DMS114 treated with DMSO at 0.1 percent for 48 hours (cell line): ENCODE measurements around the gene LARGE2.
"Not testable (repeated sequence)": the region's sequence is repeated elsewhere in the genome, so short reads cannot be mapped to it uniquely, and the experiment has no call there.

Source experiments
- DNase-seq: peaks from one replicate; lab custom pipeline; 2025; ENCODE audit not compliant: unreplicated experiment; lab: John Stamatoyannopoulos, UW

Gene LARGE2

DNA sequence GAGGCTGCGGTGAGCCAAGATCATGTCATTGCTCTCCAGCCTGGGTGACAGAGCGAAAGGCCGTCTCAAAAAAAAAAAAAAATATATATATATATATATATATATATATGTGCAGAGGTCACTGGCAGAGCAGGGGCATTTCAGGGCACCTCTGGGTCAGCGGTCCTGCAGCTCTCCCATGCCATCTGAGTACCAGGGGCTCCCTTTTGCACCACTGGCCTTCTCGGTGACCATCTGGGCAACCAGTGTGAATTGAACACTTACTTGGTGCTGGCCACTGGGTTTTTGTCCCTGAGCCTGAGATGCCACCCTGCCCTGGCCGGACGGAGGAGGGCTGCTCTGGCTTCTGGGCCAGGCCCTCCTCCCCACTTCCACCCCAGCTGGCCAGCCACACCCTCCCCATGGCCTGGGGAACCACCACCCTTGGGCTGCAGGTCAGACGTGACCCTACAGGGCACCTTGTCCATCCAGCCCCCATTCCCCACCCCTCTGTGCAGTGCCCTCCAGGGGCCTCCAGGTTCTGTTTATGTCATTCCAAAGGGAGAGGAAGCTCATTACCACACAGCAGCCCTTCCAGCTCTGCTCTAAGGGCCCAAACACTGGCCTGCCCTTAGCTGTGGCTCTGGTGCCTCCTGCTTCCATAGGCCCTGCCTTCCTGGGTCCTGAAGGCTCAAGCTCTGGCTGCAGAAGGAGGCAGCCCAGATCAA lies 26.8 kb upstream of the LARGE2 start:
- no peak for DNase-seq

DNA sequence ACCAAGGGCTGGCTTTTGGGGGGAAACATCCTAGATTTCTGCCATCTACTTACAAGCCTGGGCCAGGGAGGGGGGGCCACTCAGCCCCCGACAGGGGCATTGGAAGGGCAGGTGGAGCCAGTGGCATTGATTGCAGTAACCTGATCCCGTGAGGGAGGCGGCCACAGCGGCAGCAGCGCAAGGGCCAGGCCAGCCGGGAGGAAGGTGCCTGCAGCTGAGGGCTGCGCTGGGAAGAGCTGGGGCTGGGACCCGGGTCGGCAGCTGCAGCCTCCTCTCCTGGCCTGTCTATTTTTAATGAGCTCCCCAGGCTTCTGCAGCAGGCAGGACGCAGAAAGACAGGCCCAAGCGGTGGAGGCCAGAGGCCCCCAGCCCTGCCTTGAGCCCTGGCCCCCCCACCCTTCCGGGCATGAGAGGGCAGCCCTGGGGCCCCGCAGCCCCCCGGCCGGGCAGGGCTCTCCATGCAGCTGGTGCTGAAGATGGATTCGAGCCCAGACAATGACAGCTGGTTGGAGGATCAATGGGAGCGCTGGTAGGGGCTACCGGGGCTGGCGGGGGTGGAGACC lies 26.0 kb upstream of the LARGE2 start:
- no peak for DNase-seq

DNA sequence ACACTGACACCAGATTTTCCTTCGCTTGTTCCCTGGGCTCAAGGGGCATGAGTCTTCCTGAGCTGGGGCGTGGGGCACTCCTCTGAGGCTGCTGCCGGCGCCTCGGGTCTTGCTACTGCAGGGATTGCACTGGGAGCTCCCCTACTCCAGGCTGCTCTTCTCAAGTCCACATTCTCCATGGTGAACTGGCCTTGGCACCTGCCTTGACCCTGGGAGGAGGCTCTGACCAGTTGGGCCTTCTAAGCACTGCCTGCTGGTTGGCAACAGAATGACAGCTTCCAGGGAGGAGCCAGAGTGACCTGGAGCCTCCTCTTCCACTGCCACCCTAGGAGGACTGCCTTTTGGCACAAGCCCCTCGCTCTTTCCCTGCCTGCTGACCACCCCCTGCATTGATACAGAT lies 24.9 kb upstream of the LARGE2 start:
- no peak for DNase-seq

DNA sequence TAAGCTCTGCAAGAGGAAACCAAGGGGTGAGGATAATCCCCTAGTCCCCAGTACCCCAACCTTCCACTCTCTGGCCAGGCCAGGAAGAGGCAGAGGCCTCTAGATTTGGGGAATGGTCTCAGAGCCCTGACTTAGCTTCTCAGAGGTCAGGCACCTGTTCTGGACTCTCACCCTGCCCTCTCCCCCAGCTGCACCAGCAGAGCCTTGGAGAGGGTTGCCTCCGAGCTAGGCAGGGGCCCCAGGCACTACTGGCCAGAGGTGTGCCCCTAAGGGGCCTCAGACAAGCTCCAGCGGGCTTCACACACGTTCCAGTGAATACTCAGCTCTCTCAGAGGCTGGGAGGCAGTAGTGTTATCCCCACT lies 23.4 kb upstream of the LARGE2 start:
- DNase-seq: no peak

DNA sequence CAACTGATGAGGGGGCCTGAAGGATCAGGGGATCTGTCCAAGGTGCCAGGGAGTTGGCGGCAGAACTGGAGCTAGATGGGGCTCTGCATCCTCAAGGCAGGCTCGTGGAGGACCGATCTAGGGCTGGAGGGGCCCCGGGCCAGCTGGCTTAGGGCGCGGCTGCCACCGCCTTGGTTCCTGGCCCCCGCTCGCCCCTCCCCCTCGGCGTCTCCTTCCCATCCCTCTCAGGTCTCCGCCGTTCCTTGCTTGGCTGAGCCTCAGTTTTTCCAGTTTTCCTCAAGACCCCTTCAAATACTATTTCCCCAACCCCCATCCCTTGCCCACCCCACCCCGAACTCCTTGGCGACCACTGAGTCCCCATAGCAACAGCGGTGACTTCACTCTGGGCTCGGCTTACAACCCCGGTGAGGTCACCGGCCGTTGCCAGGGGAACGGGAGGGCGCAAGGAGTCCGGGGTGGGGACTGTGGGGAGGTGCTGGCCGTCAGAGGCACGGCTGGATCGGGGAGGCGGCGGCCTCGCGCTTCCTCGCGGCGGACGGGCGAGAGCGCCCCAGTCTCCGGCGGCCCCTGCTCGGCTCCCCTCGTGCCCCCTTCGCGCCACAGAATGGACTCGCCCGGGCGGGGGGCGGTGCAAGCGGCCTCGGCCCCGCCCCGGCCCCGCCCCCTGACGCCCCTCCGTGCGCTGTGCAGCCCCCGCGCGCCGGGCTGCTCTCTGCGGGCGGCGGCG lies 22.8 kb upstream of the LARGE2 start:
- peak; percentile 50 for DNase-seq

DNA sequence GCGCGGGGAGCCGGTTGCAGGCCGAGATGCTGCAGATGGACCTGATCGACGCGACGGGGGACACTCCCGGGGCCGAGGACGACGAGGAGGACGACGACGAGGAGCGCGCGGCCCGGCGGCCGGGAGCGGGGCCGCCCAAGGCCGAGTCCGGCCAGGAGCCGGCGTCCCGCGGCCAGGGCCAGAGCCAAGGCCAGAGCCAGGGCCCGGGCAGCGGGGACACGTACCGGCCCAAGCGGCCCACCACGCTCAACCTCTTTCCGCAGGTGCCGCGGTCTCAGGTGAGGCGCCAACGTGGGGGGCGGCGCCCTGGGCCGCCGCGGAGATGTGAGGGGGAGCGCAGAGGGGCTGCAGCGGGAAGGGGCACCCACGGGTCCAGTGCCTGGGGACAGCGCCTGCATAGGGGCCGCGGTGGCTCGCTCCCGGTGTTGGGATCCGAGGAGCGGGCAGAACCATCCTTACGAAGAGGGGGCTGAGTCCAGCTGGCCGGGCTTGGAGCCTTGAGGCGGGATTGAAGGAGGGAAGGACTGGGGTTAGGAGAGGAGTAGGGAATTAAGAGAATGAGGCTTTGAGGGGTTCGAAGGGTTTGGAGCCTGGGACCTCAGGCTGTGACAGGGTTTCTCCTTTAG lies 22.2 kb upstream of the LARGE2 start:
- not testable (repeated sequence) for DNase-seq

DNA sequence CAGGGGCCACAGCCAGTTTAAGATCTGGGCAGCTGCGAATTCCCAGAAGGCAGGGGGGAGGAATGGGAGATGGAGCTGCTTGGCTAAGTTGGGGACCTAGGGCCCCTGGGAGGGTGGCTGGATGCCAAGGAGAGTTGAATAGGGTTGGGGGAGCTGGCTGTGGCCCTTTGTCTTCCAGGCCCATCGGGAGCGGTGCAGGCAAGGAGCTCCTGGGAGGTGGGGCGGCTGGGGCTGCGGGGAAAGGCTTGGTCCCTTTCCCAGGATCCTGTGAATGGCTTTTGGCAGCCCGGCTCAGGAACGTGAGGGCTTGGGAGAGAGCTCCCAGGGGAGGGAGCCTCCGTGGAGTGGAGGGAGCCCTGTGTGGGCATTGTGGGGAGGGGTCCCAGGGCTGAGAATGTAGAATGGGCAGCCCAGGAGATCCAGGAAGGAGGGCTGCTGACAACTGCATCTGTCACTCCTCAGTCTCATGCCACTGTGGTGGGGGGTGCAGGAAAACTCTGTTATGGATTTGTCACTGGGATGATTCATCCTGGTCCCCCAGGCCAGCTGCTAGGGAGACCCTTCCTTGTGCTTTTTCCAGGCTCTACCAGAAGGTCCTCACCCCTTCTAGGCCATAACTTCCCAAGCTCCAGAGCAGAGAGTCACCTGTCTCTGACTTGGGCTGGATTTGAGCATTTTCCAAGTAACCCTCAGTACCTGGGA lies 21.4 kb upstream of the LARGE2 start:
- no peak for DNase-seq

DNA sequence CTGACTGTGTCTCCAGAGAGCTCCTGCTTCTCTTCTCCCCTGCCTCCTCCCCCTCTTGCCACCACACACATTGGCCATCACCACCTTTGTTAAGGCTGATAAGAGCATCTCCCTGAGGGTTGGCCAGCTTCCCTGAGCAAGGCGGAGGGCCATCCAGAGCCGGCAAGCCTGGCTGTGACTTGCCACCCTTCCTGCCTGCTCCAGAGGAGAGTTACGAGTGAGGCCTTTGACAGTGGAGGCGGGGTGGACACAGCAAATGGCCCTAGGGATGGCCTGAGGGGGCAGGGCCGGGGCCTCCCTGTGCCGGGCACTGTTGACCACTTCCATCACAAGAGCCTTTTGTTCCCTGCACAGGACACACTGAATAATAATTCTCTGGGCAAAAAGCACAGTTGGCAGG lies 20.8 kb upstream of the LARGE2 start:
- no peak for DNase-seq

DNA sequence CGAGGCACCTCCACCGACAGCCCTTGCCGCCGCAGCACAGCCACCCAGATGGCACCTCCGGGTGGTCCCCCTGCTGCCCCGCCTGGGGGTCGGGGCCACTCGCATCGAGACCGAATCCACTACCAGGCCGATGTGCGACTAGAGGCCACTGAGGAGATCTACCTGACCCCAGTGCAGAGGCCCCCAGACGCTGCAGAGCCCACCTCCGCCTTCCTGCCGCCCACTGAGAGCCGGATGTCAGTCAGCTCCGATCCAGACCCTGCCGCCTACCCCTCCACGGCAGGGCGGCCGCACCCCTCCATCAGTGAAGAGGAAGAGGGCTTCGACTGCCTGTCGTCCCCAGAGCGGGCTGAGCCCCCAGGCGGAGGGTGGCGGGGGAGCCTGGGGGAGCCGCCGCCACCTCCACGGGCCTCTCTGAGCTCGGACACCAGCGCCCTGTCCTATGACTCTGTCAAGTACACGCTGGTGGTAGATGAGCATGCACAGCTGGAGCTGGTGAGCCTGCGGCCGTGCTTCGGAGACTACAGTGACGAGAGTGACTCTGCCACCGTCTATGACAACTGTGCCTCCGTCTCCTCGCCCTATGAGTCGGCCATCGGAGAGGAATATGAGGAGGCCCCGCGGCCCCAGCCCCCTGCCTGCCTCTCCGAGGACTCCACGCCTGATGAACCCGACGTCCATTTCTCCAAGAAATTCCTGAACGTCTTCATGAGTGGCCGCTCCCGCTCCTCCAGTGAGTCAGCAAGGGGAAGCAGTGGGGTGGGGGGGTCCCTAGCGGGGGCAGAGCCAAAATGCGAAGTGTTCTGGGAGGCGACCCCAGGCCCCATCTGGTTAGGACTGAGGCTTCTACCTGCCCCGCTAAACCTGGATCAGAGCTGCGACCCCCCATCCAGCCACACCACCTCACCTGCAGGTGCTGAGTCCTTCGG lies 19.7 kb upstream of the LARGE2 start:
- no peak for DNase-seq

DNA sequence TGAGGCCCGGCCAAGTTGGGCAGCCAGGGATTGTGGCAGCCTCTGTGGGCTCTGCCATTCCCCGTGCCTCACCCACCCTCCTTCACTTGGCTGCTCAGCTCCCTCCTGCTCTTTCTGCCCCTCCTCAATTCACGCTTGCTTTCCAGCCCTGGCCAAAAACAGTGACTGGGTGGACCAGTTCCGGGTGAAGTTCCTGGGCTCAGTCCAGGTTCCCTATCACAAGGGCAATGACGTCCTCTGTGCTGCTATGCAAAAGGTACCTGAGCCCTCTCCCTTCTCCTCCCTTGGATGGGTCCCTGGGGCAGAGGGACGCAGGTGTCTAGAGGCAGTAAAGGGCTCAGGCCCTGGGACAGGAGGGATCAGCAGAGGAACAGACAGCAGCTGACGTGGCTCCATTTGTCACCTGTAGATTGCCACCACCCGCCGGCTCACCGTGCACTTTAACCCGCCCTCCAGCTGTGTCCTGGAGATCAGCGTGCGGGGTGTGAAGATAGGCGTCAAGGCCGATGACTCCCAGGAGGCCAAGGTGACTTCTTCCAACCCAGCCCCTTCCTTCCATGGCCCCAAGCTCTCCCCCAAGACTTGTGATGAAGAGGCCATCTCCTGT lies 18.0 kb upstream of the LARGE2 start:
- no peak for DNase-seq

DNA sequence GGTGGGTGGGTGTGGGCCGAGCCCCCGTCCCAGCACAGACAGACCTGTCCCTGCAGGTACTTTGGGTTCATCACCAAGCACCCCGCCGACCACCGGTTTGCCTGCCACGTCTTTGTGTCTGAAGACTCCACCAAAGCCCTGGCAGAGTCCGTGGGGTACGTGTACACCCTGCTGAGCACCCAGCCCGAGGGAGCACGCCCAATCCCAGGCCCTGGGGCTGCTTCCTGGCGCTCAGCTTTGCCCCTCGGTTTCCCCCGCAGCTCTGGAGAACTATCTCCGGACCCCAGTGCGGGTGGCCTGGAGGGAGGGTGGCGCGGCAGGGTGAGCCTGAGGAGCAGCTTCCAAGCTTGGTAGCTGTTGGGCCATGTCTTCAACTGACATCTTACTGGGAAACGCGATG lies 17.4 kb upstream of the LARGE2 start:
- no peak for DNase-seq

DNA sequence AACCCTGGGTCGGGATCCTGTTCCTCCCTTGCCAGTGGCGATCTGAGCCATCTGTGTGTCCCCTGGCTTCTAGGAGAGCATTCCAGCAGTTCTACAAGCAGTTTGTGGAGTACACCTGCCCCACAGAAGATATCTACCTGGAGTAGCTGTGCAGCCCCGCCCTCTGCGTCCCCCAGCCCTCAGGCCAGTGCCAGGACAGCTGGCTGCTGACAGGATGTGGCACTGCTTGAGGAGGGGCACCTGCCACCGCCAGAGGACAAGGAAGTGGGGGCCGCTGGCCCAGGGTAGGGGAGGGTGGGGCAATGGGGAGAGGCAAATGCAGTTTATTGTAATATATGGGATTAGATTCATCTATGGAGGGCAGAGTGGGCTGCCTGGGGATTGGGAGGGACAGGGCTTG lies 16.9 kb upstream of the LARGE2 start:
- DNase-seq: not testable (repeated sequence)

DNA sequence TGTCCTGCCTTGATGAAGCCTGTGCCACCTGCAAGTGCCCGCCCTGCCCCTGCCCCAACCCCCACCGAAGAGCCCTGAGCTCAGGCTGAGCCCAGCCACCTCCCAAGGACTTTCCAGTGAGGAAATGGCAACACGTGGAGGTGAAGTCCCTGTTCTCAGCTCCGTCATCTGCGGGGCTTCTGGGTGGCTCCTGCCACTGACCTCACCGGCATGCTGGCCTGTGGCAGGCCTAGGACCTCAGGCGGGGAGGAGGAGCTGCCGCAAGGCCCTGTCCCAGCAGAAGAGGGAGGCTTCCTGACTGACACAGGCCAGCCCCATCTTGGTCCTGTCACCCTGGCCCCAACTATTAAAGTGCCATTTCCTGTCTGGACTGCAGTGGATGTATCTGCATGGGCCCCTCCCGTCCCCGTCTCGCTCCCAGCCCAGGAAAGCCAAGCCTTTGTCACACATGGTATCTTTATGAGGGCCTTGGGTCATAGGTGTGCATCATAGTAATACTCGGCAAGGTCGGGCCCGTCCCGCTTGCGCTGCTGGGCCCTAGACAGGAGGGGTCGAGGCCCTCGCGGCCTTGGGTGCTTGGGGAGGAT lies 16.3 kb upstream of the LARGE2 start:
- DNase-seq: no peak

DNA sequence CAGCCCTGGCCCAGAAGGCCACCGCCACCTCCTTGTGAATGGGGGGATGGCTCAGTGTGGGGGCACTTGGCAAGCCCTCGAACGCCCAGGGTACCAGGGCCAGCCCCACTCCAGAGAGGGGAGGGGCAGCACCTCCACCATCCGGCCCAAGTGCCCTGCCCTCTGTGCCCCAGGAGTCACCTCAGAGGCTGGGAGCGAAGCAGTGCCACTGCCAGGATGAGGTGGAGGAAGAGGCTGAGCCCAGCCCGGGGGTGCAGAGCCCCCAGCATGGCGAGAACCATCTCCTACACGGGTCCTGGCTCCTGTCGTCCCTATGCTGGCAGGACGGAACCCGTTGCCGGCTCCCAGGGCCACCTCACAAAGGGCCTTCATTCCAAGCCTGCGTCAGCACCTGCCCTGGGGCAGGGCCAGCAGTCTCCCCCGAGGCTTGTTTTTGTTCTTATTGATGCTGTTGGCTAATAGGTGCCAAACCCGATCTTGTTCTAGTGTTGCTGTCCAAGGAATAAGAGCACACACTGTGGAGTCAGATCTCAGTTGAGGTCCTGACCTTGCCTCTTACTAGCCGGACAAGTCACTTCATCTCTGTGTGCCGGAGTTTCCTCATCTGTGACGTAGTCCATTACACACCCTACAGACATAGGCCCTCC lies 15.4 kb upstream of the LARGE2 start, which contains the start of gene FREY1:
Gene FREY1, minus strand, starts transcription at position 307 of the 647 bp plus-strand sequence. Its CDS starts 26 bp downstream, at position 281.
- no peak for DNase-seq

DNA sequence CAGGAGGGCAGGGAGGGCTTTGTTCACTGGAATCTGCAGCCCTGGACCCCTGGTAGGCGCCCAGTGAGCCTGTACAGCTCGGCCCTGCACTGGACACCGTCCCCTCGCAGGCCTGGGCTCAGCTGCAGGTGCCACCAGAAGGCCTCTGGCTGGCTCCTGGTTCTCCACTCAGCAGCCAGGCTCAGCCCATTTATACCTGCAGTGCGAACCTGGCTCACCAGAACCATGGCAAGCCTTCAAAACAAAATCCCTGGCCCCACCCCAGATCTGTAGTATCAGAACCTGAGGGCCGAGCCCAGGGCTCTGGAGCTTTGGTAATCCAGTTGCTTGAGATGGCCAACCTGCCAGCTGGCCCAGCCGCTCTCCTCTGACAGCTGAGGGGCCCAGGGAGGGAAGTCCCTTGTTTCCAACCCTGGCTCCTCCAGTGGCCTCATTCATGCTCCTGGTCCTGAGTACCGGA lies 14.5 kb upstream of the LARGE2 start:
- no peak for DNase-seq

DNA sequence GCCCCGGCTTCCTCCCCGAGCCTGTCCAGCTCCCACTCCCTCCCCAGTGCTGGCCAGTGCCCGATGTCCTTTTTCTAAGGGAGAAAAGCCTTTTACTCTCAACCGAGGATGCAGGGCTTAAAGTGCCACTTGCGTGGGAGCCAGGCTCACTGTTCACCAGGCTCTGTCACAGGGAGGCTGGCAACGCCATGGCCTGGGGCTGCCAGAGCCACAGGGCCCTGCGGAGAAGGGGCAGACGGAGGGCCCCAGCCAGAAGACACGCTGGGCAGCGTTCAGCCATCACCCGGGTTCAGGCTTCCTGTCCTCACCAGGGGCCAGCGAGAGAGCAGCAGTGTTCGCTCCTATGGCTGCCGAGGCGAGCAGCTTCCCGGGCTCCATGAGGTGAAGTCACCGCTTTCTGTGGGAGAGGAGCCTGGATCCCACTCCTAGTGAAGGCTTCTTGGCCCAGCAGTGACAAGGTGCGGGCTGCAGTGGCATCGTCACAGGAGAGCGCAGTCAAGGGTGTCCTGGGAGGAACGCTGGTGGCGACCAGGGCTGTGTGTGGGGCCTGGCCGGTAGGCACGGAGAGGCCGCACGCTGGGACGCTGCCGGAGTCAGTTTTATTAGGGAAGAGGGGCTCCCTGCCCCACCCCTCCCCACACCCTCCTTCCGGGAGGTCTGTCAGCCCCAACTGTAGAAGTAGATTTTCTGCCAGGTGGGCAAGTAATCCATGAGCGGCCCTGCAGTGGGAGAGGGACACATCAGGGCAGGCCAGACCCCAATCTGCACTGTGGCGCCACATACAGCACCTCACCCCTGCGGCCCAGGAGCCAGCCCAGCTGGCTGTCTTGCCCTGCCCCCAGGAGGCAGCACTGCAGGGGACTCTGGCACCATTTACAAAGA lies 12.6 kb upstream of the LARGE2 start:
- no peak for DNase-seq

DNA sequence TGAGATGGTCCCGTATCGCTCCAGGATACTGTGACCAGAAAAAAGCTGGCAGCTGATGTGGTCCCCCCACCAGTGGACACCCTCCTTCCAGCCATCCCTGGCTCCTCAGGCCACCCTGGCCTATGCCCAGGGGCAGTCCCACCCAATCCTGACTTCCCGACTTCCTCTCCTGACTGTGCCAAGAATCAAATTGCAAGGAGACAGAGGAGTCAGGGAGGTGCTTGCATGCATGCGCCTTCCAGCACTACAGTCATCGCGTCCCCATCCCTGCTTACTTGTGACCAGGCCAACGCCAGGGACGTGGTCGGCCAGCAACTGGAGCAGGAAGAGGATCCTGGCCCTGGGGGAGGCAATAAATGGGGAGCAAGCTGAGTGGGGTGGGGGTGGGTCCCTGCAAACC lies 11.8 kb upstream of the LARGE2 start:
- DNase-seq: no peak

DNA sequence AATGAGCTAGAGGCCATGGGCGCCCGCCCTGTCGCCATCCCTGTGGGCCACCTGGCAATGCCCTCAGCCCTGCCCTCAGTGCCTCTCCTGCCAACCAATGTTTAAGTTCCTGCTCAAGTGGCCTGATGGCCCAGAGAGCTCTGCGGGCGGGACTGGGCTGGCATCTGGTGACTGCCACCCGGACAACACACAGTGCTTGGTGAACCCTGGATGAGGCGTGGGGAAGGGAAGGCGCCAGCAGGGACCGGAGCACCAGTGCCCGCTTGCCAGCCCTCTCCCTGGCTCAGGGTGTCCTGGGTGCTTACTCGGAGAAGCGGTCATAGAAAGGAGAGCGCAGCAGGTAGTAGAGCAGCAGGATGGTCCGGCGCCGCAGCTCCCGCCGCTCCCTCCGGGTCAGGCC lies 8.9 kb upstream of the LARGE2 start:
- no peak for DNase-seq
